ENCODE results near the gene PRELID1.

The PRELID1 gene

GRCh38 chr5:177327539-177328522, 24.2 kb downstream of the PRELID1 start:
- H3K4me3 ChIP-seq (ENCODE audit: low read depth in 1 of 2, low read length in 2 of 2), result peak overlapping the region in 1 of 2 donors; percentile 16
- no peaks in the 10 kb centered on the region for H3K9me3 ChIP-seq (ENCODE audit: control insufficient read depth in 1 of 2, low read length in 2 of 2)
- H3K27ac ChIP-seq (ENCODE audit: low read depth, low read length), result peak overlapping the region; percentile 44
- H3K36me3 ChIP-seq (ENCODE audit: control insufficient read depth in 1 of 2, insufficient read depth in 2 of 2, low read length in 2 of 2), result peaks cover 11 to 33% of the 10 kb centered on the region in 2 donors
- H3K9ac ChIP-seq (ENCODE audit: low read depth in 1 of 2, low read length in 2 of 2), result peak overlapping the region in 1 of 2 donors; percentile 25
- peaks cover 6 to 10% of the 10 kb centered on the region in 2 donors for H3K4me1 ChIP-seq (ENCODE audit: control insufficient read depth in 1 of 2, insufficient read depth in 2 of 2, low read length in 2 of 2)
- no peaks in the 10 kb centered on the region for H3K27me3 ChIP-seq (ENCODE audit: control insufficient read depth in 1 of 2, insufficient read depth in 2 of 2, low read length in 2 of 2)

GRCh38 chr5:177328545-177329231, 25.1 kb downstream of the PRELID1 start:
- no peak overlapping the region for H3K4me3 ChIP-seq (ENCODE audit: low read depth in 1 of 2, low read length in 2 of 2)
- peaks cover 20 to 42% of the 10 kb centered on the region in 2 donors for H3K36me3 ChIP-seq (ENCODE audit: control insufficient read depth in 1 of 2, insufficient read depth in 2 of 2, low read length in 2 of 2)
- no peak overlapping the region for H3K9ac ChIP-seq (ENCODE audit: low read depth in 1 of 2, low read length in 2 of 2)
- H3K27ac ChIP-seq (ENCODE audit: low read depth, low read length), result no peak overlapping the region
- peaks cover 6 to 10% of the 10 kb centered on the region in 2 donors for H3K4me1 ChIP-seq (ENCODE audit: control insufficient read depth in 1 of 2, insufficient read depth in 2 of 2, low read length in 2 of 2)
- H3K9me3 ChIP-seq (ENCODE audit: control insufficient read depth in 1 of 2, low read length in 2 of 2), result no peaks in the 10 kb centered on the region
- no peaks in the 10 kb centered on the region for H3K27me3 ChIP-seq (ENCODE audit: control insufficient read depth in 1 of 2, insufficient read depth in 2 of 2, low read length in 2 of 2)

GRCh38 chr5:177329883-177330282, 26.3 kb downstream of the PRELID1 start:
- H3K9ac ChIP-seq (ENCODE audit: low read depth in 1 of 2, low read length in 2 of 2), result no peak overlapping the region
- H3K36me3 ChIP-seq (ENCODE audit: control insufficient read depth in 1 of 2, insufficient read depth in 2 of 2, low read length in 2 of 2), result peaks cover 27 to 54% of the 10 kb centered on the region in 2 donors
- no peak overlapping the region for H3K4me3 ChIP-seq (ENCODE audit: low read depth in 1 of 2, low read length in 2 of 2)
- no peak overlapping the region for H3K27ac ChIP-seq (ENCODE audit: low read depth, low read length)
- peaks cover 6 to 10% of the 10 kb centered on the region in 2 donors for H3K4me1 ChIP-seq (ENCODE audit: control insufficient read depth in 1 of 2, insufficient read depth in 2 of 2, low read length in 2 of 2)
- no peaks in the 10 kb centered on the region for H3K9me3 ChIP-seq (ENCODE audit: control insufficient read depth in 1 of 2, low read length in 2 of 2)
- H3K27me3 ChIP-seq (ENCODE audit: control insufficient read depth in 1 of 2, insufficient read depth in 2 of 2, low read length in 2 of 2), result no peaks in the 10 kb centered on the region

GRCh38 chr5:177330991-177331842, 27.6 kb downstream of the PRELID1 start:
- Histone ChIP-seq H3K4me1 (ENCODE audit: control insufficient read depth in 1 of 2, insufficient read depth in 2 of 2, low read length in 2 of 2) (no peaks in the 10 kb centered on the region), H3K36me3 (ENCODE audit: control insufficient read depth in 1 of 2, insufficient read depth in 2 of 2, low read length in 2 of 2) (peaks cover 40 to 67% of the 10 kb centered on the region in 2 donors), H3K4me3 (ENCODE audit: low read depth in 1 of 2, low read length in 2 of 2) (no peak overlapping the region), H3K9ac (ENCODE audit: low read depth in 1 of 2, low read length in 2 of 2) (no peak overlapping the region), H3K9me3 (ENCODE audit: control insufficient read depth in 1 of 2, low read length in 2 of 2) (no peaks in the 10 kb centered on the region), H3K27me3 (ENCODE audit: control insufficient read depth in 1 of 2, insufficient read depth in 2 of 2, low read length in 2 of 2) (no peaks in the 10 kb centered on the region), H3K27ac (ENCODE audit: low read depth, low read length) (no peak overlapping the region)

- no peak overlapping the region for H3K9ac ChIP-seq (ENCODE audit: low read depth in 1 of 2, low read length in 2 of 2)
- no peaks in the 10 kb centered on the region for H3K27me3 ChIP-seq (ENCODE audit: control insufficient read depth in 1 of 2, insufficient read depth in 2 of 2, low read length in 2 of 2)
- H3K4me1 ChIP-seq (ENCODE audit: control insufficient read depth in 1 of 2, insufficient read depth in 2 of 2, low read length in 2 of 2), result no peaks in the 10 kb centered on the region
- no peak overlapping the region for H3K27ac ChIP-seq (ENCODE audit: low read depth, low read length)
- peaks cover 43 to 78% of the 10 kb centered on the region in 2 donors for H3K36me3 ChIP-seq (ENCODE audit: control insufficient read depth in 1 of 2, insufficient read depth in 2 of 2, low read length in 2 of 2)
- H3K4me3 ChIP-seq (ENCODE audit: low read depth in 1 of 2, low read length in 2 of 2), result no peak overlapping the region
- no peaks in the 10 kb centered on the region for H3K9me3 ChIP-seq (ENCODE audit: control insufficient read depth in 1 of 2, low read length in 2 of 2)
Observed at GRCh38 chr5:177332031-177332895, 28.7 kb downstream of the PRELID1 start.

GRCh38 chr5:177332896-177333260, 29.3 kb downstream of the PRELID1 start:
- Histone ChIP-seq H3K9me3 (ENCODE audit: control insufficient read depth in 1 of 2, low read length in 2 of 2) (no peaks in the 10 kb centered on the region), H3K27me3 (ENCODE audit: control insufficient read depth in 1 of 2, insufficient read depth in 2 of 2, low read length in 2 of 2) (no peaks in the 10 kb centered on the region), H3K4me1 (ENCODE audit: control insufficient read depth in 1 of 2, insufficient read depth in 2 of 2, low read length in 2 of 2) (no peaks in the 10 kb centered on the region), H3K9ac (ENCODE audit: low read depth in 1 of 2, low read length in 2 of 2) (no peak overlapping the region), H3K4me3 (ENCODE audit: low read depth in 1 of 2, low read length in 2 of 2) (no peak overlapping the region), H3K36me3 (ENCODE audit: control insufficient read depth in 1 of 2, insufficient read depth in 2 of 2, low read length in 2 of 2) (peaks cover 47 to 84% of the 10 kb centered on the region in 2 donors), H3K27ac (ENCODE audit: low read depth, low read length) (no peak overlapping the region)

- Histone ChIP-seq H3K4me3 (ENCODE audit: low read depth in 1 of 2, low read length in 2 of 2) (no peak overlapping the region), H3K9me3 (ENCODE audit: control insufficient read depth in 1 of 2, low read length in 2 of 2) (no peaks in the 10 kb centered on the region), H3K27me3 (ENCODE audit: control insufficient read depth in 1 of 2, insufficient read depth in 2 of 2, low read length in 2 of 2) (no peaks in the 10 kb centered on the region), H3K36me3 (ENCODE audit: control insufficient read depth in 1 of 2, insufficient read depth in 2 of 2, low read length in 2 of 2) (peaks cover 51 to 91% of the 10 kb centered on the region in 2 donors), H3K27ac (ENCODE audit: low read depth, low read length) (no peak overlapping the region), H3K4me1 (ENCODE audit: control insufficient read depth in 1 of 2, insufficient read depth in 2 of 2, low read length in 2 of 2) (no peaks in the 10 kb centered on the region), H3K9ac (ENCODE audit: low read depth in 1 of 2, low read length in 2 of 2) (no peak overlapping the region)
Observed at GRCh38 chr5:177333420-177334154, 30.0 kb downstream of the PRELID1 start.

GRCh38 chr5:177334155-177334551, 30.6 kb downstream of the PRELID1 start:
- no peak overlapping the region for H3K27ac ChIP-seq (ENCODE audit: low read depth, low read length)
- no peaks in the 10 kb centered on the region for H3K4me1 ChIP-seq (ENCODE audit: control insufficient read depth in 1 of 2, insufficient read depth in 2 of 2, low read length in 2 of 2)
- H3K36me3 ChIP-seq (ENCODE audit: control insufficient read depth in 1 of 2, insufficient read depth in 2 of 2, low read length in 2 of 2), result peaks cover 53 to 95% of the 10 kb centered on the region in 2 donors
- no peak overlapping the region for H3K4me3 ChIP-seq (ENCODE audit: low read depth in 1 of 2, low read length in 2 of 2)
- no peak overlapping the region for H3K9ac ChIP-seq (ENCODE audit: low read depth in 1 of 2, low read length in 2 of 2)
- H3K9me3 ChIP-seq (ENCODE audit: control insufficient read depth in 1 of 2, low read length in 2 of 2), result no peaks in the 10 kb centered on the region
- H3K27me3 ChIP-seq (ENCODE audit: control insufficient read depth in 1 of 2, insufficient read depth in 2 of 2, low read length in 2 of 2), result no peaks in the 10 kb centered on the region

All from duodenal mucosa (tissue), 2 donors.